Activated CD8-positive, alpha-beta memory T cell treated with anti-CD3 and anti-CD28 coated beads, Interleukin-2, amount 10 ng/mL, durations not matched to agents 7 days and 5 days (primary cell): ENCODE data around the gene NSUN4. TPM values are rescaled to one million over a fixed set of nuclear protein-coding genes. Genes with fewer than 3 reads are reported as not detected.
A peak's percentile ranks its signal among the peaks of the same experiment; 100 is the strongest.

ENCODE experiments used
- ATAC-seq: fragments of 150-1000 bp; cut with Tn5 transposase; one replicate; pipeline ENCODE4 v1.10.0; 2021; ENCODE audit warnings: moderate library complexity
- CTCF ChIA-PET: fragments of 350-600 bp; sonication (Branson Sonifier 250); formaldehyde crosslinking; loops from one replicate; lab custom pipeline; 2021; ENCODE audit warnings: antibody characterized with exemption; lab: Charles Lee
- DNase-seq: peaks from one replicate; pipeline ENCODE4 v3.0.0-alpha.2; 2020
- H3K27ac Mint-ChIP-seq: one replicate; pipeline ENCODE4 v1.8.0; 2021; ENCODE audit warnings: mild to moderate bottlenecking, mixed read lengths
- H3K27me3 Mint-ChIP-seq: one replicate; pipeline ENCODE4 v1.8.0; 2021; ENCODE audit warnings: mixed read lengths
- H3K36me3 Mint-ChIP-seq: one replicate; pipeline ENCODE4 v1.8.0; 2021; ENCODE audit warnings: mild to moderate bottlenecking, mixed read lengths
- H3K4me1 Mint-ChIP-seq: one replicate; pipeline ENCODE4 v1.8.0; 2021; ENCODE audit warnings: mixed read lengths
- H3K4me3 Mint-ChIP-seq: one replicate; pipeline ENCODE4 v1.8.0; 2021; ENCODE audit warnings: mild to moderate bottlenecking, moderate library complexity, mixed read lengths
- H3K9me3 Mint-ChIP-seq: one replicate; pipeline ENCODE4 v1.8.0; 2022; ENCODE audit warnings: low read depth, mixed read lengths
- total RNA-seq, 2 experiments: library from RNA; stranded (reverse); gene quantifications; one replicate each; pipeline ENCODE4 v1.2.3, GENCODE V29; 2021

The NSUN4 gene
- total RNA-seq, 2 experiments from 2014 or later = 20.6 to 26.7 TPM

- H3K27me3 Mint-ChIP-seq = peaks cover 26% of the 10 kb centered on the region
- H3K4me3 Mint-ChIP-seq = no peak within 1 kb of the TSS
- DNase-seq (no peak), ATAC-seq (peak; percentile 74)
- CTCF ChIA-PET = no interaction called here
- H3K9me3 Mint-ChIP-seq = peaks cover 3% of the 10 kb centered on the region
- H3K4me1 Mint-ChIP-seq = peaks cover 5% of the 10 kb centered on the region
- peaks cover 14% of the 10 kb centered on the region for H3K36me3 Mint-ChIP-seq
- H3K27ac Mint-ChIP-seq = no peak within 1 kb of the TSS
Measured at GRCh38 chr1:46394108-46394871, 53.7 kb downstream of the NSUN4 start, which contains the start of gene FAAH. Gene FAAH, plus strand, starts transcription at chr1:46394317. Its CDS starts 32 bp downstream, at chr1:46394349.

GRCh38 chr1:46394872-46395465, 54.4 kb downstream of the NSUN4 start:
- Mint-ChIP-seq H3K27me3 (peaks cover 26% of the 10 kb centered on the region), H3K27ac (no peak overlapping the region), H3K9me3 (peaks cover 3% of the 10 kb centered on the region), H3K4me1 (peaks cover 5% of the 10 kb centered on the region), H3K36me3 (peaks cover 14% of the 10 kb centered on the region), H3K4me3 (no peak overlapping the region)
- no peak for ATAC-seq
- DNase-seq = no peak
- CTCF ChIA-PET = no interaction called here

DNA sequence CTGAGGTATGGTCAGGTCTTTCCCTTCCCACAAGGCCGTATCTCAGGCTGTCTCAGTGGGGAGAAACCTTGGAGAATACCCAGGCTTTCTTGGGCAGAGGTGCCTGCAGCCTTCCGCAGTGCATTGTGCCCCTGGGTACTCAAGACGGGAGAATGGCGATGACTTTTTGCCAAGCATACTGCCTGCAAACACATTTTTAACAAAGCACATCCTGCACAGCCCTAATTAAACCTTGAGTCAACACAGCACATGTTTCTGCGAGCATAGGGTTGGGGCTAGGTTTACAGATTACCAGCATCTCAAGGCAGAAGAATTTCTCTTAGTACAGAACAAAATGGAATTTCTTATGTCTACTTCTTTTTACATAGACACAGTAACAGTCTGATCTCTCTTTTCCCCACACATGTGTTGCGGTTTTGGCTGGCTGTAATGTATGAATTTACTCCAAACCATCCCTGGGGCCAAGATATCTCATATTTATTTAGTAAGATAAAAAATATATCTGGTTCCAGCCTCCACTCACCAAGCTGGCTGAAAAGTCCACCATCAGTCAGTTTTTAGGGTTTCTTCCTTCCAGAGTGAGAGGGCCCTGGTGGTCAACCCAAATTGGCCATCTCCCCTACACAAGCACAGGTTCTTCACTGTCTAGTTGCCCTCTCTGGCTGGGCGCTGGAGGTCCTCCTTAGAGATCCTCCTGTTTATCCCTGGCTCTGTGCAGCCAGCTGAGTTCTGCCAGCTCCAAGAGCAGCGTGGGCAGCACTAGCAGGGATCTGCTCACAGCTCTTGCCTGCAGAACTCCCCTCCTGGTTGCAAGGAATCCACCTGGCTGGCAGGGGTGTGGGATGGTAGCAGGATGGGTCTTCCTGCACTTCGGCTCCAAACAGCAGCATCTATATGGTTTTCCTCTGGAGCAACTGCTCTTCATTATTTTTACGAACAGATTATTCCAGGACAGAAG, 56.1 kb downstream of the NSUN4 start:
- CTCF ChIA-PET = no interaction called here
- H3K4me1 Mint-ChIP-seq = peaks cover 5% of the 10 kb centered on the region
- ATAC-seq (no peak), DNase-seq (no peak)
- H3K4me3 Mint-ChIP-seq = no peak overlapping the region
- peaks cover 14% of the 10 kb centered on the region for H3K36me3 Mint-ChIP-seq
- peaks cover 3% of the 10 kb centered on the region for H3K9me3 Mint-ChIP-seq
- no peak overlapping the region for H3K27ac Mint-ChIP-seq
- peaks cover 26% of the 10 kb centered on the region for H3K27me3 Mint-ChIP-seq

DNA sequence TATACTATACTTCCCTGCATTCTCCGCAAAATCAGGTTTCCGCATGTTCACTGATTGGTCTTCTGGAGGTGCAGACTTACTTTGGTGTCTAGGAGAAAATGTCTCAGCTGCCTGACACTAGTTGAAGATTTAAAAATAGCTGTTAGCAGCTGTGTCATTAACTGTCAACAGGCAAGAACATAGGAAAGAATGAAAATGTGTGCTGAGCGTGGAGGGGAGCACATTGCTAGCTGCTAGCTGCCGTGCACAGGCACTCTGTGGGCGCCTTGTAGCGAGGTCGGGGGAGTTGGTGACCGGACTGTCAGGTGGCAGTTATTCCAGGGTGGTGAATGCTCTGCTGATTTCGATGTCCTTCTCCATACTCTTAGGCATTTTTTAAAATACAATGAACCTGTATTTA, 58.7 kb downstream of the NSUN4 start:
- DNase-seq = no peak
- H3K9me3 Mint-ChIP-seq = no peaks in the 10 kb centered on the region
- H3K36me3 Mint-ChIP-seq = peaks cover 3% of the 10 kb centered on the region
- CTCF ChIA-PET = no interaction called here
- ATAC-seq = no peak
- peaks cover 3% of the 10 kb centered on the region for H3K4me1 Mint-ChIP-seq
- H3K4me3 Mint-ChIP-seq = no peak overlapping the region
- no peak overlapping the region for H3K27ac Mint-ChIP-seq
- peaks cover 20% of the 10 kb centered on the region for H3K27me3 Mint-ChIP-seq

- DNase-seq = no peak
Measured at GRCh38 chr1:46400421-46400820, 59.8 kb downstream of the NSUN4 start.

GRCh38 chr1:46401154-46401913, 60.7 kb downstream of the NSUN4 start:
- peaks cover 2% of the 10 kb centered on the region for H3K27me3 Mint-ChIP-seq
- H3K9me3 Mint-ChIP-seq = no peaks in the 10 kb centered on the region
- no peaks in the 10 kb centered on the region for H3K36me3 Mint-ChIP-seq
- ATAC-seq (no peak), DNase-seq (no peak)
- no peak overlapping the region for H3K4me3 Mint-ChIP-seq
- no peak overlapping the region for H3K27ac Mint-ChIP-seq
- H3K4me1 Mint-ChIP-seq = no peaks in the 10 kb centered on the region
- CTCF ChIA-PET = interaction anchor here (1.1 kb wide), 1 partner anchor 132 kb away, joined by 4 read pairs; no protein-coding TSS in a partner anchor

More at GRCh38 chr1:46400421-46400820, 59.8 kb downstream of the NSUN4 start:
- no peaks in the 10 kb centered on the region for H3K4me1 Mint-ChIP-seq
- H3K27me3 Mint-ChIP-seq = peaks cover 9% of the 10 kb centered on the region
- ATAC-seq = no peak
- H3K36me3 Mint-ChIP-seq = no peaks in the 10 kb centered on the region
- CTCF ChIA-PET = no interaction called here
- no peak overlapping the region for H3K4me3 Mint-ChIP-seq
- H3K9me3 Mint-ChIP-seq = no peaks in the 10 kb centered on the region
- no peak overlapping the region for H3K27ac Mint-ChIP-seq

DNA sequence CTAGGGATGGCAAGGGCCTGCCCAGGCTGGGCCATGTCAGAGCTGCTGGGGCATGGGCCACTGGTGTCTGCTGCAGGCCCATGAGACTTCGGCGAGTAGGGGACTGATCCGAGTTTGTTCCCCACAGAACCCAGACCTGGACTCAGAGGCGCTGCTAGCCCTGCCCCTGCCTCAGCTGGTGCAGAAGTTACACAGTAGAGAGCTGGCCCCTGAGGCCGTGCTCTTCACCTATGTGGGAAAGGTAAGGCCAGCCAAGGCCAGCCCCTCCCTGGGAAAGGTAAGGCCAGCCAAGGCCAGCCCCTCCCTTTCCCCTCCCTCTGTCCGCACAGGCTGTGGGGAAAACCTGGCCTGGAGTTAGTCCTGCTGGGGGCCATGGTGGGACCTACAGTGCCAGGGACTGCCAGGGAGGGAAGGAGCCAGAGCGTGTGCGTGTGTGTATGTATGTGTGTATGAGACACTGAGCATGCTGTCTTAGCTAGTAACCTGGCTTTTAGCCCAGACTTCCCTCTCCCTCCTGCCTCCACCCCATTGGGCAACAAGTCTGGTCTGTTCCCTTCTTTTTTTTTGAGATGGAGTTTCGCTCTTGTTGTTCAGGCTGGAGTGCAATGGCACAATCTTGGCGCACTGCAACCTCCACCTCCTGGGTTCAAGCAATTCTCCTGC, 61.5 kb downstream of the NSUN4 start:
- CTCF ChIA-PET = interaction anchor here (1.1 kb wide), 1 partner anchor 131 kb away, joined by 4 read pairs; no protein-coding TSS in a partner anchor
- H3K9me3 Mint-ChIP-seq = no peaks in the 10 kb centered on the region

DNA sequence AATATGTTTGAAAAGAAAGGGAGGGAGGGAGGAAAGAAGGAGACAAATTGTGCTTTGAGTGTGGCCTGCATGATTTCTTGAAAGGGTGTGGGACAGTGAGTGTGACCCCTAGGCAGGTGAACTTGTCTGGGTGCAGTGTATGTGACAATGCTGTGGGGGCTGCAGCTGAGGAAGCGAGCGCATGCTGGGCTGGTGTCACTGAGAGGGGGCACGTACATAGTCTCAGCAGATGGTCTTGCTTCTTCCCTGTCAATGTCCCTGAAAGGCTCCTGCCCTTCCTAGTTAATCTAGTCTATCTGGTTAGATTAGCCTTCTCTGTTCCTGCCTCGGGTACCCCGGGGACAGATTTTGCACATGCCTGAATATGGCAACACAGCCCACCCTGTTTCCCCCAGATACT, 63.3 kb downstream of the NSUN4 start:
- H3K27me3 Mint-ChIP-seq = no peaks in the 10 kb centered on the region
- peaks cover 4% of the 10 kb centered on the region for H3K4me1 Mint-ChIP-seq
- H3K9me3 Mint-ChIP-seq = no peaks in the 10 kb centered on the region
- no peak overlapping the region for H3K27ac Mint-ChIP-seq
- CTCF ChIA-PET = interaction anchor here (0.6 to 0.9 kb wide), 2 partner anchors 37 to 131 kb away, joined by 3 read pairs; a partner anchor contains a TSS
- H3K36me3 Mint-ChIP-seq = no peaks in the 10 kb centered on the region
- DNase-seq (no peak), ATAC-seq (no peak)
- no peak overlapping the region for H3K4me3 Mint-ChIP-seq

More for the DNA sequence above, 61.5 kb downstream of the NSUN4 start:
- Mint-ChIP-seq H3K27ac (no peak overlapping the region), H3K27me3 (no peaks in the 10 kb centered on the region), H3K4me3 (no peak overlapping the region), H3K4me1 (peaks cover 2% of the 10 kb centered on the region), H3K36me3 (no peaks in the 10 kb centered on the region)
- ATAC-seq (no peak), DNase-seq (no peak)

GRCh38 chr1:46404482-46405196, 64.0 kb downstream of the NSUN4 start:
- peak overlapping the region; percentile 2 for H3K27ac Mint-ChIP-seq
- peaks cover 4% of the 10 kb centered on the region for H3K4me1 Mint-ChIP-seq
- H3K4me3 Mint-ChIP-seq = no peak overlapping the region
- no peaks in the 10 kb centered on the region for H3K9me3 Mint-ChIP-seq
- H3K27me3 Mint-ChIP-seq = no peaks in the 10 kb centered on the region
- no peak for ATAC-seq
- DNase-seq = no peak
- CTCF ChIA-PET = interaction anchor here (0.6 to 1.1 kb wide), 3 partner anchors 11 to 131 kb away, joined by 3 read pairs; a partner anchor contains a TSS
- no peaks in the 10 kb centered on the region for H3K36me3 Mint-ChIP-seq

GRCh38 chr1:46405197-46405555, 64.6 kb downstream of the NSUN4 start:
- H3K4me3 Mint-ChIP-seq = no peak overlapping the region
- no peak for ATAC-seq
- CTCF ChIA-PET = interaction anchor here (1.1 kb wide), 1 partner anchor 11 kb away, joined by 3 read pairs; no protein-coding TSS in a partner anchor
- H3K36me3 Mint-ChIP-seq = no peaks in the 10 kb centered on the region
- peak overlapping the region; percentile 2 for H3K27ac Mint-ChIP-seq
- peaks cover 4% of the 10 kb centered on the region for H3K4me1 Mint-ChIP-seq
- H3K9me3 Mint-ChIP-seq = no peaks in the 10 kb centered on the region
- no peaks in the 10 kb centered on the region for H3K27me3 Mint-ChIP-seq
- no peak for DNase-seq

- no peak for ATAC-seq
- Mint-ChIP-seq H3K4me3 (no peak overlapping the region), H3K36me3 (no peaks in the 10 kb centered on the region), H3K9me3 (no peaks in the 10 kb centered on the region), H3K27ac (no peak overlapping the region), H3K27me3 (no peaks in the 10 kb centered on the region), H3K4me1 (peaks cover 4% of the 10 kb centered on the region)
- CTCF ChIA-PET = interaction anchor here (1.1 kb wide), 1 partner anchor 10 kb away, joined by 3 read pairs; no protein-coding TSS in a partner anchor
- DNase-seq = no peak
Measured at GRCh38 chr1:46405724-46406123, 65.1 kb downstream of the NSUN4 start.
